Keratinocyte (primary cell): ENCODE data around the gene GPR37L1. TPM values are rescaled to one million over a fixed set of nuclear protein-coding genes. Genes with fewer than 3 reads are reported as not detected.

Experiments used
- DNase-seq: peaks from one replicate; pipeline ENCODE4 v3.0.0-alpha.2; 2011; ENCODE audit warnings: low read depth, missing footprints, low spot score
- FAIRE-seq: peaks from 2 replicates; lab custom pipeline; 2011; peaks lifted over from hg19 to GRCh38; lab: Jason Lieb, UNC
- H2AFZ ChIP-seq: 2 replicates; pipeline ENCODE4 v1.6.0; 2012; ENCODE audit warnings: low read length, control low read depth, inconsistent platforms; ENCODE audit not compliant: control insufficient read depth
- H3K27ac ChIP-seq: 2 replicates; pipeline ENCODE4 v1.5.1; 2011; ENCODE audit warnings: low read length; ENCODE audit not compliant: control insufficient read depth, insufficient read depth
- H3K27me3 ChIP-seq: 3 replicates; pipeline ENCODE4 v1.6.0; 2011; ENCODE audit warnings: low read length; ENCODE audit not compliant: control insufficient read depth, insufficient read depth; ENCODE audit errors: extremely low read depth
- H3K36me3 ChIP-seq, 2 experiments: 2 replicates in 1 of 2; 3 replicates in 1 of 2; pipeline ENCODE4 v1.5.1; 2011; ENCODE audit warnings: low read length in 2 of 2, mild to moderate bottlenecking in 1 of 2; ENCODE audit not compliant: control insufficient read depth in 2 of 2, insufficient read depth in 2 of 2; ENCODE audit errors: extremely low read depth in 1 of 2
- H3K4me1 ChIP-seq: 3 replicates; pipeline ENCODE4 v1.5.1; 2011; ENCODE audit warnings: low read length; ENCODE audit not compliant: control insufficient read depth, insufficient read depth; ENCODE audit errors: extremely low read depth
- H3K4me2 ChIP-seq: 3 replicates; pipeline ENCODE4 v1.6.0; 2011; ENCODE audit warnings: low read depth, low read length; ENCODE audit not compliant: control insufficient read depth, insufficient read depth; ENCODE audit errors: extremely low read depth
- H3K4me3 ChIP-seq, 3 experiments: fragments of 200-600 bp in 1 of 3; sonication (generic) in 1 of 3; 2 replicates in 2 of 3; 3 replicates in 1 of 3; pipeline ENCODE4 v1.5.1; 2011 to 2016; ENCODE audit warnings: low read length in 3 of 3, mild to moderate bottlenecking in 3 of 3, control low read depth in 2 of 3, inconsistent platforms in 1 of 3, low read depth in 1 of 3, mixed read lengths in 1 of 3, mixed run types in 1 of 3, moderate library complexity in 1 of 3; ENCODE audit not compliant: control insufficient read depth in 2 of 3, insufficient read depth in 2 of 3; ENCODE audit errors: extremely low read depth in 1 of 3
- H3K79me2 ChIP-seq: 2 replicates; pipeline ENCODE4 v1.6.0; 2012; ENCODE audit warnings: low read length; ENCODE audit not compliant: control insufficient read depth, insufficient read depth
- H3K9ac ChIP-seq: 3 replicates; pipeline ENCODE4 v1.6.0; 2011; ENCODE audit warnings: low read length; ENCODE audit not compliant: control insufficient read depth, insufficient read depth; ENCODE audit errors: extremely low read depth
- H3K9me1 ChIP-seq: 3 replicates; pipeline ENCODE4 v1.6.0; 2011; ENCODE audit warnings: low read length; ENCODE audit not compliant: control insufficient read depth, insufficient read depth; ENCODE audit errors: extremely low read depth
- H3K9me3 ChIP-seq: 2 replicates; pipeline ENCODE4 v1.5.1; 2012; ENCODE audit warnings: low read depth, low read length; ENCODE audit not compliant: control insufficient read depth
- H4K20me1 ChIP-seq: 3 replicates; pipeline ENCODE4 v1.6.0; 2011; ENCODE audit warnings: low read length; ENCODE audit not compliant: control insufficient read depth, insufficient read depth; ENCODE audit errors: extremely low read depth
- CTCF ChIP-seq, 3 experiments: IDR thresholded peaks in 1 of 3; conservative IDR thresholded peaks in 1 of 3; optimal IDR thresholded peaks in 1 of 3; 2 replicates in 2 of 3; 3 replicates in 1 of 3; pipeline versions ENCODE3 to v1.5.1; 2011; ENCODE audit warnings: low read length in 3 of 3, mild to moderate bottlenecking in 3 of 3, moderate library complexity in 2 of 3, control low read depth in 1 of 3, inconsistent platforms in 1 of 3; ENCODE audit not compliant: insufficient read depth in 2 of 3; ENCODE audit errors: extremely low read depth in 1 of 3
- EZH2 ChIP-seq: IDR thresholded peaks from one replicate; pipeline ENCODE4 v1.6.1; 2012; ENCODE audit warnings: inconsistent platforms, mild to moderate bottlenecking, low read length, moderate library complexity
- dilution Hi-C: fragments of 300-500 bp; cut with MboI; formaldehyde crosslinking; loops from one replicate; pipeline ENCODE4 v1.7.0; 2020; ENCODE audit warnings: low sequenced_read_pairs; ENCODE audit not compliant: extremely low pct_ligation_motif_present
- polyA plus RNA-seq, 5 experiments: library from polyadenylated mRNA; depleted of rRNA in 3 of 5; stranded (reverse) in 3 of 5; stranded (forward) in 1 of 5; unstranded in 1 of 5; fragments of >200 nt; gene quantifications; 1 replicate in 1 of 5; 2 replicates in 3 of 5; 3 replicates in 1 of 5; pipeline versions ENCODE4 v1.2.1 to v1.2.3, GENCODE V29; 2011 to 2012; ENCODE audit warnings: missing spikeins in 2 of 5, low read depth in 1 of 5, low replicate concordance in 1 of 5

The GPR37L1 gene
- polyA plus RNA-seq, 1 donor (not counting 4 experiments of a cell fraction or from before 2014, with no cell fraction given) = not detected

- TF ChIP-seq EZH2 (no peak), CTCF (optimal IDR thresholded peaks at IDR 0.05 in 1 of 3, IDR thresholded peaks at IDR 0.05 in 1 of 3, conservative IDR thresholded peaks at IDR 0.05 in 1 of 3; ENCODE audit: extremely low read depth in 1 of 3, insufficient read depth in 2 of 3, low read length in 3 of 3) (no peak)
- Histone ChIP-seq H4K20me1 (no peaks in the 10 kb centered on the region), H3K9me3 (no peaks in the 10 kb centered on the region), H3K9ac (no peak overlapping the region), H3K4me3 (no peak overlapping the region), H2AFZ (no peak overlapping the region), H3K36me3 (no peaks in the 10 kb centered on the region), H3K27me3 (no peaks in the 10 kb centered on the region), H3K4me2 (no peak overlapping the region), H3K27ac (no peak overlapping the region), H3K9me1 (no peaks in the 10 kb centered on the region), H3K79me2 (no peaks in the 10 kb centered on the region), H3K4me1 (peaks cover 13% of the 10 kb centered on the region)
- dilution Hi-C loops = no loop called here
- FAIRE-seq (no peak), DNase-seq (no peak)
Measured at GRCh38 chr1:202088206-202088605, 34.5 kb upstream of the GPR37L1 start.

- no peak for DNase-seq
- Histone ChIP-seq H3K9me1 (no peaks in the 10 kb centered on the region), H3K9me3 (no peaks in the 10 kb centered on the region), H3K9ac (no peak overlapping the region), H3K4me3 (no peak overlapping the region), H3K27ac (no peak overlapping the region), H3K4me2 (no peak overlapping the region), H2AFZ (no peak overlapping the region), H3K79me2 (no peaks in the 10 kb centered on the region), H3K36me3 (no peaks in the 10 kb centered on the region), H3K4me1 (no peaks in the 10 kb centered on the region), H3K27me3 (no peaks in the 10 kb centered on the region), H4K20me1 (no peaks in the 10 kb centered on the region)
- dilution Hi-C loops = no loop called here
- FAIRE-seq = no peak
- TF ChIP-seq EZH2 (no peak), CTCF (optimal IDR thresholded peaks at IDR 0.05 in 1 of 3, IDR thresholded peaks at IDR 0.05 in 1 of 3, conservative IDR thresholded peaks at IDR 0.05 in 1 of 3; ENCODE audit: extremely low read depth in 1 of 3, insufficient read depth in 2 of 3, low read length in 3 of 3) (no peak)
Measured at GRCh38 chr1:202090994-202091393, 31.7 kb upstream of the GPR37L1 start.
